H9 (cell line): Measurements from ENCODE around the gene LKAAEAR1. TPM values are rescaled to one million over a fixed set of nuclear protein-coding genes. Genes with fewer than 3 reads are reported as not detected.
A peak's percentile ranks its signal among the peaks of the same experiment; 100 is the strongest.

ENCODE experiments used
- DNase-seq: peaks from one replicate; pipeline ENCODE4 v3.0.0-alpha.2; 2017
- H2AFZ ChIP-seq: one replicate; pipeline ENCODE4 v1.6.1; 2013; ENCODE audit warnings: mild to moderate bottlenecking, low read length, control low read depth, moderate library complexity
- H2AK5ac ChIP-seq: 2 replicates; pipeline ENCODE4 v1.6.1; 2013; ENCODE audit warnings: low read length, control low read depth, mixed read lengths; ENCODE audit not compliant: insufficient read length
- H2BK120ac ChIP-seq: one replicate; pipeline ENCODE4 v1.6.1; 2013; ENCODE audit warnings: low read depth, mild to moderate bottlenecking, low read length, control low read depth, inconsistent platforms; ENCODE audit not compliant: poor library complexity, severe bottlenecking
- H2BK12ac ChIP-seq: 2 replicates; pipeline ENCODE4 v1.6.1; 2013; ENCODE audit warnings: low read length, control low read depth, mixed read lengths, low read depth; ENCODE audit not compliant: insufficient read length
- H2BK15ac ChIP-seq: 2 replicates; pipeline ENCODE4 v1.6.1; 2013; ENCODE audit warnings: low read depth, low read length, control low read depth
- H2BK20ac ChIP-seq: one replicate; pipeline ENCODE4 v1.6.1; 2013; ENCODE audit warnings: low read depth, mild to moderate bottlenecking, low read length, control low read depth, inconsistent platforms; ENCODE audit not compliant: poor library complexity, severe bottlenecking
- H2BK5ac ChIP-seq: 2 replicates; pipeline ENCODE4 v1.6.1; 2013; ENCODE audit warnings: low read length, control low read depth, mixed read lengths; ENCODE audit not compliant: insufficient read length
- H3K14ac ChIP-seq: 2 replicates; pipeline ENCODE4 v1.6.1; 2013; ENCODE audit warnings: low read length, control low read depth; ENCODE audit not compliant: insufficient read depth
- H3K18ac ChIP-seq: 2 replicates; pipeline ENCODE4 v1.6.1; 2013; ENCODE audit warnings: low read depth, mild to moderate bottlenecking, mixed read lengths, low read length, control low read depth; ENCODE audit not compliant: insufficient read length
- H3K23ac ChIP-seq: 2 replicates; pipeline ENCODE4 v1.6.1; 2013; ENCODE audit warnings: low read length, control low read depth, mixed read lengths, low read depth; ENCODE audit not compliant: insufficient read length
- H3K23me2 ChIP-seq: 2 replicates; pipeline ENCODE4 v1.6.1; 2013; ENCODE audit warnings: low read depth, mild to moderate bottlenecking, mixed read lengths, low read length, control low read depth; ENCODE audit not compliant: insufficient read length, poor library complexity, severe bottlenecking
- H3K27ac ChIP-seq: 2 replicates; pipeline ENCODE4 v1.5.1; 2013; ENCODE audit warnings: low read length, control low read depth, mixed read lengths, low read depth; ENCODE audit not compliant: insufficient read length
- H3K27me3 ChIP-seq: 2 replicates; pipeline ENCODE4 v1.6.1; 2013; ENCODE audit warnings: low read length, control low read depth, inconsistent platforms; ENCODE audit not compliant: insufficient read depth
- H3K4ac ChIP-seq: 2 replicates; pipeline ENCODE4 v1.6.1; 2013; ENCODE audit warnings: low read depth, mild to moderate bottlenecking, control low read depth, inconsistent platforms, low read length, moderate library complexity
- H3K4me1 ChIP-seq: 2 replicates; pipeline ENCODE4 v1.6.1; 2013; ENCODE audit warnings: low read length, control low read depth, inconsistent platforms; ENCODE audit not compliant: insufficient read depth
- H3K4me2 ChIP-seq: 2 replicates; pipeline ENCODE4 v1.6.1; 2013; ENCODE audit warnings: low read length, control low read depth, mixed read lengths; ENCODE audit not compliant: insufficient read length, insufficient read depth
- H3K56ac ChIP-seq: 2 replicates; pipeline ENCODE4 v1.6.1; 2013; ENCODE audit warnings: low read depth, mild to moderate bottlenecking, mixed read lengths, low read length, control low read depth; ENCODE audit not compliant: insufficient read length
- H3K79me1 ChIP-seq: 2 replicates; pipeline ENCODE4 v1.6.1; 2013; ENCODE audit warnings: low read depth, mild to moderate bottlenecking, moderate library complexity, low read length, control low read depth, inconsistent platforms; ENCODE audit not compliant: insufficient read depth, poor library complexity, severe bottlenecking
- H3K79me2 ChIP-seq: 2 replicates; pipeline ENCODE4 v1.6.1; 2013; ENCODE audit warnings: low read length, control low read depth, inconsistent platforms; ENCODE audit not compliant: insufficient read depth
- H3K9ac ChIP-seq: 2 replicates; pipeline ENCODE4 v1.6.1; 2013; ENCODE audit warnings: low read length, control low read depth, mixed read lengths; ENCODE audit not compliant: insufficient read length; ENCODE audit errors: extremely low read depth
- H3K9me3 ChIP-seq: one replicate; pipeline ENCODE4 v1.6.1; 2013; ENCODE audit warnings: low read depth, low read length, inconsistent platforms; ENCODE audit not compliant: control insufficient read depth
- H3T11ph ChIP-seq: one replicate; pipeline ENCODE4 v1.6.1; 2013; ENCODE audit warnings: mild to moderate bottlenecking, low read length, control low read depth, inconsistent platforms
- H4K20me1 ChIP-seq: one replicate; pipeline ENCODE4 v1.6.1; 2013; ENCODE audit not compliant: control insufficient read depth, insufficient read length, insufficient read depth
- H4K5ac ChIP-seq: 2 replicates; pipeline ENCODE4 v1.6.1; 2013; ENCODE audit warnings: low read depth, mild to moderate bottlenecking, mixed read lengths, low read length, control low read depth; ENCODE audit not compliant: insufficient read length
- H4K8ac ChIP-seq: replicated peaks from 2 replicates; pipeline ENCODE4 v1.6.1; 2013; ENCODE audit warnings: low read length, control low read depth, mixed read lengths, low read depth; ENCODE audit not compliant: insufficient read length
- H4K91ac ChIP-seq: 2 replicates; pipeline ENCODE4 v1.6.1; 2013; ENCODE audit warnings: low read depth, mild to moderate bottlenecking, moderate library complexity, mixed read lengths, low read length, control low read depth; ENCODE audit not compliant: insufficient read length
- H3K27ac Mint-ChIP-seq, 3 experiments: 2 replicates in 2 of 3; 3 replicates in 1 of 3; pipeline ENCODE4 v1.8.0; 2020 to 2021; ENCODE audit warnings: mixed read lengths in 3 of 3, mild to moderate bottlenecking in 1 of 3, moderate library complexity in 1 of 3
- H3K27me3 Mint-ChIP-seq: 2 replicates; pipeline ENCODE4 v1.8.0; 2021; ENCODE audit warnings: low read depth, mild to moderate bottlenecking, moderate library complexity, mixed read lengths
- H3K36me3 Mint-ChIP-seq, 3 experiments: 2 replicates in 2 of 3; 3 replicates in 1 of 3; pipeline ENCODE4 v1.8.0; 2020 to 2021; ENCODE audit warnings: low read depth in 3 of 3, mixed read lengths in 3 of 3; ENCODE audit not compliant: insufficient read depth in 1 of 3
- H3K4me1 Mint-ChIP-seq, 2 experiments: 2 replicates each; pipeline ENCODE4 v1.8.0; 2020; ENCODE audit warnings: mixed read lengths in 2 of 2
- H3K4me3 Mint-ChIP-seq, 2 experiments: 2 replicates in 1 of 2; 3 replicates in 1 of 2; pipeline ENCODE4 v1.8.0; 2020 to 2021; ENCODE audit warnings: mild to moderate bottlenecking in 2 of 2, mixed read lengths in 2 of 2, moderate library complexity in 1 of 2
- H3K9me3 Mint-ChIP-seq, 2 experiments: 2 replicates in 1 of 2; 3 replicates in 1 of 2; pipeline ENCODE4 v1.8.0; 2020; ENCODE audit warnings: mild to moderate bottlenecking in 2 of 2, mixed read lengths in 2 of 2, moderate library complexity in 1 of 2
- CTCF ChIP-seq: fragments of 200-600 bp; sonication (generic); conservative IDR thresholded peaks from 3 replicates; pipeline ENCODE4 v1.8.0; 2021; ENCODE audit warnings: antibody characterized with exemption, mild to moderate bottlenecking
- WGBS: extraction: QIAGEN DNeasy Blood & Tissue Kit; methylation state at CpG from one replicate; pipeline ENCODE4 v1.1.7; 2013; ENCODE audit warnings: missing lambda C conversion rate, low lambda C conversion rate, mixed read lengths; ENCODE audit not compliant: insufficient read length; ENCODE audit errors: extremely low coverage; 5-methylcytosine and 5-hydroxymethylcytosine counted together
- total RNA-seq: library from RNA; stranded (reverse); gene quantifications from 2 replicates; pipeline ENCODE4 v1.2.1, GENCODE V29; 2021

Gene LKAAEAR1
- total RNA-seq, 1 experiment from 2014 or later = 0.39 TPM

GRCh38 chr20:64065974-64066343 lies 18.2 kb downstream of the LKAAEAR1 start:
- Histone ChIP-seq H3K27ac (no peak overlapping the region), H3K23me2 (peaks cover 6% of the 10 kb centered on the region), H3K56ac (no peak overlapping the region), H2BK5ac (no peak overlapping the region), H2BK12ac (no peak overlapping the region), H3K79me1 (no peaks in the 10 kb centered on the region), H2AK5ac (no peak overlapping the region), H3K18ac (no peak overlapping the region), H2AFZ (no peak overlapping the region), H4K8ac (no peak overlapping the region), H3K9me3 (no peaks in the 10 kb centered on the region), H2BK120ac (no peak overlapping the region), H2BK20ac (no peak overlapping the region), H4K20me1 (no peaks in the 10 kb centered on the region), H3K4me1 (peaks cover 1% of the 10 kb centered on the region; the same call in 1 of the 2 replicates), H3K9ac (no peak overlapping the region), H3K4me2 (no peak overlapping the region), H3K14ac (no peak overlapping the region; the same call in 1 of the 2 replicates), H2BK15ac (no peak overlapping the region), H3K4ac (no peak overlapping the region), H3K23ac (no peak overlapping the region), H3K27me3 (no peaks in the 10 kb centered on the region), H4K91ac (no peak overlapping the region), H3T11ph (no peak overlapping the region), H3K79me2 (no peaks in the 10 kb centered on the region), H4K5ac (no peak overlapping the region)
- no peaks in the 10 kb centered on the region for H3K9me3 Mint-ChIP-seq
- H3K27ac Mint-ChIP-seq = no peak overlapping the region; a peak in 1 of 7 replicates
- no peak overlapping the region; a peak in 1 of 5 replicates for H3K4me3 Mint-ChIP-seq
- peaks cover 0 to 3% (median 0%) of the 10 kb centered on the region in 3 experiments; a peak in 2 of 7 replicates for H3K36me3 Mint-ChIP-seq
- peaks cover 28 to 42% of the 10 kb centered on the region in 2 experiments for H3K4me1 Mint-ChIP-seq
- no CpG with 5 or more reads among the region's 5 CpGs for WGBS
- peak; percentile 76 for DNase-seq
- H3K27me3 Mint-ChIP-seq = peaks cover 1% of the 10 kb centered on the region
- no peak for TF ChIP-seq CTCF
